NT2/D1 (cell line): ENCODE results near the gene RSPO4.

Experiments used
- DNase-seq: peaks from one replicate; pipeline ENCODE4 v3.0.0-alpha.2; 2011; ENCODE audit warnings: low read depth, low spot score
- H3K27me3 ChIP-seq: 2 replicates; pipeline ENCODE4 v1.6.0; 2011; ENCODE audit warnings: mild to moderate bottlenecking; ENCODE audit not compliant: insufficient read length, insufficient read depth
- H3K36me3 ChIP-seq: 2 replicates; pipeline ENCODE4 v1.6.1; 2011; ENCODE audit warnings: mild to moderate bottlenecking, low read length, mixed read lengths; ENCODE audit not compliant: insufficient read depth, insufficient read length
- H3K4me1 ChIP-seq: 2 replicates; pipeline ENCODE4 v1.5.1; 2011; ENCODE audit not compliant: insufficient read depth, insufficient read length
- H3K4me3 ChIP-seq: 2 replicates; pipeline ENCODE4 v1.5.1; 2011; ENCODE audit warnings: low read depth; ENCODE audit not compliant: insufficient read length
- H3K9ac ChIP-seq: 2 replicates; pipeline ENCODE4 v1.6.0; 2011; ENCODE audit warnings: low read depth; ENCODE audit not compliant: insufficient read length
- H3K9me3 ChIP-seq: 2 replicates; pipeline ENCODE4 v1.5.1; 2011; ENCODE audit warnings: mild to moderate bottlenecking, low read length; ENCODE audit not compliant: insufficient read depth
- SUZ12 ChIP-seq: IDR thresholded peaks from 2 replicates; pipeline ENCODE4 v1.6.1; 2011; ENCODE audit not compliant: insufficient read length, insufficient read depth; ENCODE audit errors: extremely low read depth
- YY1 ChIP-seq: IDR thresholded peaks from 2 replicates; pipeline ENCODE4 v1.6.1; 2011; ENCODE audit not compliant: insufficient read length, insufficient read depth
- ZNF274 ChIP-seq: IDR thresholded peaks from 2 replicates; pipeline ENCODE4 v1.6.1; 2011; ENCODE audit warnings: mild to moderate bottlenecking, low read depth, low read length

Gene RSPO4

GRCh38 chr20:1002682-1003561 is 811 bp upstream of the RSPO4 start:
- no peak for TF ChIP-seq SUZ12
- TF ChIP-seq YY1 = no peak
- TF ChIP-seq ZNF274 = no peak
- peak overlapping the region; percentile 82 for H3K9ac ChIP-seq
- H3K4me3 ChIP-seq = peak overlapping the region; percentile 50

GRCh38 chr20:1001116-1001515 is 995 bp downstream of the RSPO4 start:
- Histone ChIP-seq H3K36me3 (peaks cover 4% of the 10 kb centered on the region), H3K9ac (no peak overlapping the region), H3K9me3 (no peaks in the 10 kb centered on the region), H3K4me3 (peak overlapping the region; percentile 50), H3K27me3 (peaks cover 26% of the 10 kb centered on the region), H3K4me1 (no peaks in the 10 kb centered on the region)
- TF ChIP-seq YY1 (no peak), SUZ12 (no peak), ZNF274 (no peak)
- DNase-seq = no peak

More at GRCh38 chr20:1002682-1003561, 811 bp upstream of the RSPO4 start:
- H3K36me3 ChIP-seq = no peaks in the 10 kb centered on the region
- H3K4me1 ChIP-seq = no peaks in the 10 kb centered on the region
- no peaks in the 10 kb centered on the region for H3K9me3 ChIP-seq
- no peak for DNase-seq
- H3K27me3 ChIP-seq = peaks cover 26% of the 10 kb centered on the region

- Histone ChIP-seq H3K9me3 (no peaks in the 10 kb centered on the region), H3K27me3 (peaks cover 26% of the 10 kb centered on the region), H3K4me1 (no peaks in the 10 kb centered on the region), H3K36me3 (peaks cover 4% of the 10 kb centered on the region), H3K9ac (no peak overlapping the region), H3K4me3 (no peak overlapping the region)
- DNase-seq = no peak
- TF ChIP-seq YY1 (no peak), SUZ12 (no peak), ZNF274 (no peak)
Measured at GRCh38 chr20:998231-998830, 3.8 kb downstream of the RSPO4 start.

GRCh38 chr20:997486-997885 is 4.6 kb downstream of the RSPO4 start:
- TF ChIP-seq ZNF274 (no peak), SUZ12 (no peak), YY1 (no peak)
- Histone ChIP-seq H3K27me3 (peaks cover 17% of the 10 kb centered on the region), H3K9me3 (no peaks in the 10 kb centered on the region), H3K9ac (no peak overlapping the region), H3K4me3 (no peak overlapping the region), H3K36me3 (peaks cover 4% of the 10 kb centered on the region), H3K4me1 (peaks cover 2% of the 10 kb centered on the region)
- DNase-seq = no peak

GRCh38 chr20:997016-997415 is 5.1 kb downstream of the RSPO4 start:
- Histone ChIP-seq H3K4me1 (peaks cover 2% of the 10 kb centered on the region), H3K36me3 (peaks cover 4% of the 10 kb centered on the region), H3K4me3 (no peak overlapping the region), H3K9me3 (no peaks in the 10 kb centered on the region), H3K27me3 (peaks cover 16% of the 10 kb centered on the region), H3K9ac (no peak overlapping the region)
- TF ChIP-seq YY1 (no peak), SUZ12 (no peak), ZNF274 (no peak)
- no peak for DNase-seq

- H3K36me3 ChIP-seq = peaks cover 4% of the 10 kb centered on the region
- no peak overlapping the region for H3K9ac ChIP-seq
- H3K4me1 ChIP-seq = peaks cover 6% of the 10 kb centered on the region
- no peak for TF ChIP-seq YY1
- no peak for TF ChIP-seq SUZ12
- TF ChIP-seq ZNF274 = no peak
- no peaks in the 10 kb centered on the region for H3K27me3 ChIP-seq
- no peaks in the 10 kb centered on the region for H3K9me3 ChIP-seq
- DNase-seq = no peak
- no peak overlapping the region for H3K4me3 ChIP-seq
Measured at GRCh38 chr20:995170-995569, 6.9 kb downstream of the RSPO4 start.

GRCh38 chr20:992801-993535 is 9.1 kb downstream of the RSPO4 start:
- H3K36me3 ChIP-seq = peaks cover 4% of the 10 kb centered on the region
- TF ChIP-seq SUZ12 (no peak), YY1 (no peak), ZNF274 (no peak)
- no peak for DNase-seq
- H3K4me3 ChIP-seq = no peak overlapping the region
- H3K9me3 ChIP-seq = no peaks in the 10 kb centered on the region
- H3K27me3 ChIP-seq = no peaks in the 10 kb centered on the region
- no peak overlapping the region for H3K9ac ChIP-seq
- H3K4me1 ChIP-seq = peaks cover 6% of the 10 kb centered on the region
